ENCODE data around the gene PIGQ.

Gene PIGQ

GRCh38 chr16:628321-629061, 58.7 kb downstream of the PIGQ start:
- Histone ChIP-seq H2BK120ac (ENCODE audit: low read depth, low read length) (no peak overlapping the region), H3K9me3 (replicated peaks in 1 of 2; ENCODE audit: control insufficient read depth in 2 of 2, insufficient read depth in 1 of 2, low read depth in 1 of 2, low read length in 2 of 2) (no peaks in the 10 kb centered on the region), H3K23ac (ENCODE audit: low read depth, low read length, poor library complexity) (peak overlapping the region; percentile 81), H3K4ac (ENCODE audit: low read length) (no peak overlapping the region), H3K27me3 (ENCODE audit: control insufficient read depth in 3 of 3, insufficient read depth in 3 of 3, low read depth in 1 of 3, low read length in 3 of 3) (peaks cover 0 to 1% (median 0%) of the 10 kb centered on the region in 3 experiments), H3K18ac (ENCODE audit: low read length) (peak overlapping the region; percentile 88), H3K79me1 (ENCODE audit: low read depth, low read length) (peaks cover 11% of the 10 kb centered on the region), H3K4me1 (ENCODE audit: control insufficient read depth in 2 of 2, insufficient read depth in 1 of 2, low read depth in 1 of 2, low read length in 2 of 2) (peaks cover 29 to 31% of the 10 kb centered on the region in 2 donors), H3K4me3 (ENCODE audit: low read length in 2 of 2) (peak overlapping the region in 1 of 2 donors; percentile 57), H3K9ac (ENCODE audit: low read depth, low read length, poor library complexity) (peak overlapping the region; percentile 46), H3K27ac (replicated peaks; ENCODE audit: low read length) (peak overlapping the region; percentile 89), H2BK15ac (ENCODE audit: low read length) (peak overlapping the region; percentile 88), H3K4me2 (ENCODE audit: insufficient read depth, low read length, poor library complexity, severe bottlenecking) (no peak overlapping the region), H2AFZ (ENCODE audit: low read length) (no peak overlapping the region), H3K14ac (ENCODE audit: low read length) (no peak overlapping the region), H4K91ac (ENCODE audit: low read depth, low read length, poor library complexity) (no peak overlapping the region), H2BK5ac (ENCODE audit: low read length) (peak overlapping the region; percentile 99), H4K8ac (ENCODE audit: low read depth, low read length) (no peak overlapping the region), H3K36me3 (replicated peaks in 1 of 2; ENCODE audit: control insufficient read depth in 2 of 2, insufficient read depth in 2 of 2, low read length in 2 of 2) (peaks cover 6 to 42% of the 10 kb centered on the region in 2 donors), H2AK5ac (ENCODE audit: low read depth, low read length) (peak overlapping the region; percentile 99), H2BK12ac (ENCODE audit: low read length) (peak overlapping the region; percentile 59)
- DNase-seq (ENCODE audit: low spot score): no peak
- WGBS, 2 donors (ENCODE audit: extremely low coverage in 2 of 2, insufficient read length in 2 of 2, insufficient replicate concordance in 1 of 2): no CpG with 5 or more reads among the region's 33 CpGs

GRCh38 chr16:629185-629832, 59.5 kb downstream of the PIGQ start:
- Histone ChIP-seq H3K23ac (ENCODE audit: low read depth, low read length, poor library complexity) (peak overlapping the region; percentile 56), H2BK15ac (ENCODE audit: low read length) (peak overlapping the region; percentile 88), H3K27me3 (ENCODE audit: control insufficient read depth in 3 of 3, insufficient read depth in 3 of 3, low read depth in 1 of 3, low read length in 3 of 3) (peaks cover 0 to 1% (median 0%) of the 10 kb centered on the region in 3 experiments), H3K14ac (ENCODE audit: low read length) (no peak overlapping the region), H3K4me1 (ENCODE audit: control insufficient read depth in 2 of 2, insufficient read depth in 1 of 2, low read depth in 1 of 2, low read length in 2 of 2) (peaks cover 25 to 31% of the 10 kb centered on the region in 2 donors), H3K79me1 (ENCODE audit: low read depth, low read length) (peaks cover 12% of the 10 kb centered on the region), H3K4me2 (ENCODE audit: insufficient read depth, low read length, poor library complexity, severe bottlenecking) (peak overlapping the region; percentile 90), H2BK120ac (ENCODE audit: low read depth, low read length) (no peak overlapping the region), H2AFZ (ENCODE audit: low read length) (peak overlapping the region; percentile 81), H3K4me3 (ENCODE audit: low read length in 2 of 2) (peak overlapping the region in 1 of 2 donors; percentile 57), H4K8ac (ENCODE audit: low read depth, low read length) (no peak overlapping the region), H3K9me3 (replicated peaks in 1 of 2; ENCODE audit: control insufficient read depth in 2 of 2, insufficient read depth in 1 of 2, low read depth in 1 of 2, low read length in 2 of 2) (no peaks in the 10 kb centered on the region), H2BK5ac (ENCODE audit: low read length) (peak overlapping the region; percentile 99), H3K4ac (ENCODE audit: low read length) (no peak overlapping the region), H3K9ac (ENCODE audit: low read depth, low read length, poor library complexity) (peak overlapping the region; percentile 64), H2AK5ac (ENCODE audit: low read depth, low read length) (peak overlapping the region; percentile 99), H2BK12ac (ENCODE audit: low read length) (peak overlapping the region; percentile 59), H4K91ac (ENCODE audit: low read depth, low read length, poor library complexity) (no peak overlapping the region), H3K18ac (ENCODE audit: low read length) (peak overlapping the region; percentile 88), H3K36me3 (replicated peaks in 1 of 2; ENCODE audit: control insufficient read depth in 2 of 2, insufficient read depth in 2 of 2, low read length in 2 of 2) (peaks cover 14 to 50% of the 10 kb centered on the region in 2 donors), H3K27ac (replicated peaks; ENCODE audit: low read length) (peak overlapping the region; percentile 89)
- no peak for DNase-seq (ENCODE audit: low spot score)
- no CpG with 5 or more reads among the region's 29 CpGs for WGBS, 2 donors (ENCODE audit: extremely low coverage in 2 of 2, insufficient read length in 2 of 2, insufficient replicate concordance in 1 of 2)

GRCh38 chr16:629833-630248, 60.1 kb downstream of the PIGQ start:
- Histone ChIP-seq H3K23ac (ENCODE audit: low read depth, low read length, poor library complexity) (peak overlapping the region; percentile 80), H2AFZ (ENCODE audit: low read length) (peak overlapping the region; percentile 81), H3K14ac (ENCODE audit: low read length) (peak overlapping the region; percentile 84), H3K36me3 (replicated peaks in 1 of 2; ENCODE audit: control insufficient read depth in 2 of 2, insufficient read depth in 2 of 2, low read length in 2 of 2) (peaks cover 15 to 55% of the 10 kb centered on the region in 2 donors), H3K4me3 (ENCODE audit: low read length in 2 of 2) (peak overlapping the region; percentile 3 to 57), H3K9me3 (replicated peaks in 1 of 2; ENCODE audit: control insufficient read depth in 2 of 2, insufficient read depth in 1 of 2, low read depth in 1 of 2, low read length in 2 of 2) (no peaks in the 10 kb centered on the region), H3K9ac (ENCODE audit: low read depth, low read length, poor library complexity) (peak overlapping the region; percentile 89), H2BK120ac (ENCODE audit: low read depth, low read length) (peak overlapping the region; percentile 95), H4K8ac (ENCODE audit: low read depth, low read length) (peak overlapping the region; percentile 97), H2AK5ac (ENCODE audit: low read depth, low read length) (peak overlapping the region; percentile 99), H3K18ac (ENCODE audit: low read length) (peak overlapping the region; percentile 100), H3K4me1 (ENCODE audit: control insufficient read depth in 2 of 2, insufficient read depth in 1 of 2, low read depth in 1 of 2, low read length in 2 of 2) (peaks cover 25 to 31% of the 10 kb centered on the region in 2 donors), H2BK12ac (ENCODE audit: low read length) (peak overlapping the region; percentile 18), H3K4ac (ENCODE audit: low read length) (peak overlapping the region; percentile 90), H3K4me2 (ENCODE audit: insufficient read depth, low read length, poor library complexity, severe bottlenecking) (peak overlapping the region; percentile 90), H2BK15ac (ENCODE audit: low read length) (peak overlapping the region; percentile 88), H3K27me3 (ENCODE audit: control insufficient read depth in 3 of 3, insufficient read depth in 3 of 3, low read depth in 1 of 3, low read length in 3 of 3) (peaks cover 0 to 1% (median 0%) of the 10 kb centered on the region in 3 experiments), H3K79me1 (ENCODE audit: low read depth, low read length) (peaks cover 12% of the 10 kb centered on the region), H3K27ac (replicated peaks; ENCODE audit: low read length) (peak overlapping the region; percentile 99), H4K91ac (ENCODE audit: low read depth, low read length, poor library complexity) (peak overlapping the region; percentile 97), H2BK5ac (ENCODE audit: low read length) (peak overlapping the region; percentile 99)
- peak; percentile 93 for DNase-seq (ENCODE audit: low spot score)
- no CpG with 5 or more reads among the region's 11 CpGs for WGBS, 2 donors (ENCODE audit: extremely low coverage in 2 of 2, insufficient read length in 2 of 2, insufficient replicate concordance in 1 of 2)
